ENCODE data around the gene NKIRAS1.
"Not testable (repeated sequence)": the region's sequence is repeated elsewhere in the genome, so short reads cannot be mapped to it uniquely, and the experiment has no call there.

The NKIRAS1 gene

DNA sequence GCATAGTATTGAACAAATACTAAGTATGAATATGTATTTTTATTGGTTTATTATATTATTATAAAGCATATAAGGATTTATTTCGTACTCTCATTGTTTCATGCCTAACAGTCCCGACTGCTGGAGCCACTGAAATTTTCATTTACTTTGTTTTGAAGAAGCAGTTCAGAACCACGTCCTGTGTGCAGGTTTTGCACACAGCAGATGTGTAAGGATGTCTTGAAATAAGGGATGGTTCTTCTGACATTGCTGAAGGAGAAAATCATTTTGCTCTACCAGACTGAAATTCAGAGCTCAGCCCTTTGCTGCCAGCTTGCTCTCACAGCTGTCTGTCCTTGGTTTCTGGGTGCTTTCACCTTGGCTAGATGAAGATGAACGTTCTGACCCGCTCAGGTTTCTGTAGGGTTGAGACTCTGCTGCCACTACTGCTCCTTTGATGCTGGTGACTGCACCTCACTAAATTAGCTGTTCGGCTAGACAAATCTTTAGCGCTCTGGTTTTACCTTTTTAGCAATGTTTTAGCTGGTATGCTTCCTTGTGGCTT lies 56.9 kb downstream of the NKIRAS1 start:
- no peaks in the 10 kb centered on the region for H3K9me3 ChIP-seq (ENCODE audit: insufficient read depth, low read length)
- H3K9ac ChIP-seq (ENCODE audit: low read length), result no peak overlapping the region
- peaks cover 39% of the 10 kb centered on the region for H3K79me2 ChIP-seq (ENCODE audit: low read length)
- H3K36me3 ChIP-seq (replicated peaks; ENCODE audit: low read depth, low read length), result peaks cover 1% of the 10 kb centered on the region
- peaks cover 20% of the 10 kb centered on the region for H3K4me1 ChIP-seq (ENCODE audit: low read length)
- H4K20me1 ChIP-seq (ENCODE audit: insufficient read depth, low read length), result peaks cover 72% of the 10 kb centered on the region
- no peaks in the 10 kb centered on the region for H3K27me3 ChIP-seq (ENCODE audit: low read depth, low read length)
- H3K4me2 ChIP-seq (ENCODE audit: low read length), result no peak overlapping the region
- no peak overlapping the region for H3K27ac ChIP-seq (ENCODE audit: low read length)
- no peak overlapping the region for H2AFZ ChIP-seq (ENCODE audit: low read depth, low read length)
- no peak overlapping the region for H3K4me3 ChIP-seq (ENCODE audit: low read length)
- no peak for TF ChIP-seq EZH2phosphoT487 (IDR thresholded peaks at IDR 0.05; ENCODE audit: low read depth)
- TF ChIP-seq, protein P1, sequence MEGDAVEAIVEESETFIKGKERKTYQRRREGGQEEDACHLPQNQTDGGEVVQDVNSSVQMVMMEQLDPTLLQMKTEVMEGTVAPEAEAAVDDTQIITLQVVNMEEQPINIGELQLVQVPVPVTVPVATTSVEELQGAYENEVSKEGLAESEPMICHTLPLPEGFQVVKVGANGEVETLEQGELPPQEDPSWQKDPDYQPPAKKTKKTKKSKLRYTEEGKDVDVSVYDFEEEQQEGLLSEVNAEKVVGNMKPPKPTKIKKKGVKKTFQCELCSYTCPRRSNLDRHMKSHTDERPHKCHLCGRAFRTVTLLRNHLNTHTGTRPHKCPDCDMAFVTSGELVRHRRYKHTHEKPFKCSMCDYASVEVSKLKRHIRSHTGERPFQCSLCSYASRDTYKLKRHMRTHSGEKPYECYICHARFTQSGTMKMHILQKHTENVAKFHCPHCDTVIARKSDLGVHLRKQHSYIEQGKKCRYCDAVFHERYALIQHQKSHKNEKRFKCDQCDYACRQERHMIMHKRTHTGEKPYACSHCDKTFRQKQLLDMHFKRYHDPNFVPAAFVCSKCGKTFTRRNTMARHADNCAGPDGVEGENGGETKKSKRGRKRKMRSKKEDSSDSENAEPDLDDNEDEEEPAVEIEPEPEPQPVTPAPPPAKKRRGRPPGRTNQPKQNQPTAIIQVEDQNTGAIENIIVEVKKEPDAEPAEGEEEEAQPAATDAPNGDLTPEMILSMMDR (IDR thresholded peaks at IDR 0.05; ENCODE audit: low read depth, low read length), result no peak

DNA sequence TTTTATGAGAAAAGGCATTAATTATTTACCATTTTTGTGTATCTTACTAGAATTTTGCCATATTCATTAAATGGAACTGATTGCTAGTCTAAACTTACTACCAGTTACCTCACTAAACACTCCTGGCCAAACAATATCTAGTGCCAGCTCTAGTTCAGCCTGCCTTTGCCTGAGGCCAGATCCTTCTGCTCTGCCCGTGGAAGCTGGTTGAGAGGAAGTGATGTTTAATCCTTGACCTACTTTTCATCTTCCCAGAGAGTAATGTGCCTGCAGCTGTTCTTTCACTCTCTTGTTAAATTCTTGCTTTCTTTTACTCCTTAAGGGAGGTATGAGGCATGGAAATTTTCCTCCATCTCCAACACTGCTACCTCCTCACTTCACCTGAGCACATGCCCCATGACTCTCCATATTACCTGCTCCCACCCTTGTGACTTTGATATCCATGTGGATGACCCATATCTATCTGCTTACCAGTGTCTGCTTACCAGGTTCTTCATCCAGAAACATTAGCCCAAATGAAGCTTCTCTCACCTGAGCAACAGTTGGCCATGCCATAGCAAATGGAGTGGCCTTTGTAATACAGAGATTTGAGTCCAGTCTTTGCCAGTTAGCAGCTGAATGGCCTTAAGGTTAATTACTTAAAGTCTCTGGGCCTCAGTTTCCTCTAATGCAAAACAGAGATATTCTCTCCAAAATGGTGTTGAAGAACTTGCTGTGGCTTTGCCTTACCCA lies 57.6 kb downstream of the NKIRAS1 start:
- H3K9ac ChIP-seq (ENCODE audit: low read length), result no peak overlapping the region
- H3K9me3 ChIP-seq (ENCODE audit: insufficient read depth, low read length), result no peaks in the 10 kb centered on the region
- no peak overlapping the region for H3K4me3 ChIP-seq (ENCODE audit: low read length)
- H3K27me3 ChIP-seq (ENCODE audit: low read depth, low read length), result no peaks in the 10 kb centered on the region
- no peak overlapping the region for H3K27ac ChIP-seq (ENCODE audit: low read length)
- no peak overlapping the region for H2AFZ ChIP-seq (ENCODE audit: low read depth, low read length)
- H3K36me3 ChIP-seq (replicated peaks; ENCODE audit: low read depth, low read length), result no peaks in the 10 kb centered on the region
- no peak for TF ChIP-seq EZH2phosphoT487 (IDR thresholded peaks at IDR 0.05; ENCODE audit: low read depth)
- TF ChIP-seq, protein P1 (IDR thresholded peaks at IDR 0.05; ENCODE audit: low read depth, low read length), result no peak
- H4K20me1 ChIP-seq (ENCODE audit: insufficient read depth, low read length), result peaks cover 76% of the 10 kb centered on the region
- peaks cover 45% of the 10 kb centered on the region for H3K79me2 ChIP-seq (ENCODE audit: low read length)
- no peak overlapping the region for H3K4me2 ChIP-seq (ENCODE audit: low read length)
- peaks cover 20% of the 10 kb centered on the region for H3K4me1 ChIP-seq (ENCODE audit: low read length)

DNA sequence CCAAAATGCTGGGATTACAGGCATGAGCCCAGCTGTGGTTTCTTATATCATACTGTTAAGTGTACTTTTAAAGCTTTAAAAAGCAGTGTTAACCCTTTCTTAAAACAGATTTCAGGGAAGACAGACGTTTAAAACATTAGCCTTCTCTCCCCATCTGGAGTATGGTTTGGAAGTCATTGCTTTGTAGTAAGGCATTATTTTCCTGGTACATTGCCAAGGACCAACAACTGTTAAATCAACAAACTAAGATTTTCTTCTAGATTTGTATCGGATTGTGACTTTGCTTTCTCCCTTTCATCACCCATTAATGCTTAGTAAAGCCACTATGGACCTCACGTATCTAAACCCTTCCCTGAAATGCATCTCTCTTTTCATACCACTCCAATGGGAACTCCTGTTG lies 60.5 kb downstream of the NKIRAS1 start:
- Histone ChIP-seq H2AFZ (ENCODE audit: low read depth, low read length) (no peak overlapping the region), H3K4me3 (ENCODE audit: low read length) (peak overlapping the region; percentile 30; the same call in 1 of the 2 replicates), H3K9me3 (ENCODE audit: insufficient read depth, low read length) (no peaks in the 10 kb centered on the region), H3K4me2 (ENCODE audit: low read length) (peak overlapping the region; percentile 71), H3K4me1 (ENCODE audit: low read length) (peaks cover 20% of the 10 kb centered on the region), H3K27me3 (ENCODE audit: low read depth, low read length) (no peaks in the 10 kb centered on the region), H3K36me3 (replicated peaks; ENCODE audit: low read depth, low read length) (peaks cover 7% of the 10 kb centered on the region), H3K79me2 (ENCODE audit: low read length) (peaks cover 50% of the 10 kb centered on the region), H3K27ac (ENCODE audit: low read length) (no peak overlapping the region), H4K20me1 (ENCODE audit: insufficient read depth, low read length) (peaks cover 73% of the 10 kb centered on the region), H3K9ac (ENCODE audit: low read length) (no peak overlapping the region)
- no peak for TF ChIP-seq EZH2phosphoT487 (IDR thresholded peaks at IDR 0.05; ENCODE audit: low read depth)
- TF ChIP-seq, protein P1 (IDR thresholded peaks at IDR 0.05; ENCODE audit: low read depth, low read length), result no peak

DNA sequence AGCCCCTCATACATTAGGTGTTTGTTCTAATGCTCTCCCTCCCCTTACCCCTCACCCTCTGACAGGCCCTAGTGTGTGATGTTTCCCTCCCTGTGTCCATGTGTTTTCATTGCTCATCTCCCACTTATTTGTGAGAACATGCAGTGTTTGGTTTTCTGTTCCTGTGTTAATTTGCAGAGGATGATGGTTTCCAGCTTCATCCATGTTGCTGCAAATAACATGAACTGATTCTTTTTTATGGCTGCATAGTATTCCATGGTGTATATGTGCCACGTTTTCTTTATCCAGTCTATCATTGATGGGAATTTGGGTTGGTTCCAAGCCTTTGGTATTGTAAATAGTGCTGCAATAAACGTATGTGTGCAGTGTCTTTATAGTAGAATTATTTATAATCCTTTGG lies 67.3 kb downstream of the NKIRAS1 start:
- Histone ChIP-seq H3K79me2 (ENCODE audit: low read length) (peaks cover 48% of the 10 kb centered on the region), H4K20me1 (ENCODE audit: insufficient read depth, low read length) (peaks cover 26% of the 10 kb centered on the region; the same call in 1 of the 2 replicates)
- not testable (repeated sequence) for H3K4me2 ChIP-seq (ENCODE audit: low read length); H3K9me3 ChIP-seq (ENCODE audit: insufficient read depth, low read length); H3K4me3 ChIP-seq (ENCODE audit: low read length); H3K4me1 ChIP-seq (ENCODE audit: low read length); H3K36me3 ChIP-seq (replicated peaks; ENCODE audit: low read depth, low read length); H2AFZ ChIP-seq (ENCODE audit: low read depth, low read length); H3K9ac ChIP-seq (ENCODE audit: low read length); H3K27me3 ChIP-seq (ENCODE audit: low read depth, low read length); H3K27ac ChIP-seq (ENCODE audit: low read length)
